Lower lobe of right lung (tissue), 2 donors: Measurements from ENCODE around the gene LPO. TPM values are rescaled to one million over a fixed set of nuclear protein-coding genes. Genes with fewer than 3 reads are reported as not detected.
A peak's percentile ranks its signal among the peaks of the same experiment; 100 is the strongest.

Source experiments
- ATAC-seq, 2 donors: fragments of 200-7000 bp; cut with Tn5 transposase; one replicate each; pipeline ENCODE4 v1.9.1; 2020 to 2022; ENCODE audit warnings: mild to moderate bottlenecking in 2 of 2, moderate library complexity in 2 of 2
- DNase-seq: peaks from one replicate; pipeline ENCODE4 v3.0.0-alpha.2; 2020
- H3K27ac ChIP-seq: fragments of 200-600 bp; one replicate; pipeline ENCODE4 v1.8.0; 2022
- H3K27me3 ChIP-seq: fragments of 200-600 bp; one replicate; pipeline ENCODE4 v1.8.0; 2022; ENCODE audit warnings: low read depth
- H3K36me3 ChIP-seq: fragments of 200-600 bp; one replicate; pipeline ENCODE4 v1.8.0; 2022; ENCODE audit warnings: mild to moderate bottlenecking
- H3K4me1 ChIP-seq: fragments of 200-600 bp; one replicate; pipeline ENCODE4 v1.8.0; 2022
- H3K4me3 ChIP-seq: fragments of 200-600 bp; one replicate; pipeline ENCODE4 v1.8.0; 2022; ENCODE audit warnings: mild to moderate bottlenecking
- H3K9me3 ChIP-seq: fragments of 200-600 bp; one replicate; pipeline ENCODE4 v1.8.0; 2022
- CTCF ChIP-seq: fragments of 200-600 bp; IDR thresholded peaks from one replicate; pipeline ENCODE4 v1.8.0; 2022; ENCODE audit warnings: antibody characterized with exemption, mild to moderate bottlenecking
- intact Hi-C: fragments of 100-400 bp; cut with DNase I; formaldehyde crosslinking; loops from one replicate; pipeline ENCODE4 v1.11.0; 2022
- total RNA-seq: library from RNA; stranded (reverse); fragmentation: NEBNext Ultra II Directional; extraction: Animal tissue kit (Norgen Biotek cat#: 25700); gene quantifications from one replicate; pipeline ENCODE4 v1.2.1, GENCODE V29; 2021
- donor health status: DM: no; HTN: yes; CAD: no; lungs with severe emphysema.

Gene LPO
- total RNA-seq, 1 donor from 2014 or later, result not detected

- intact Hi-C loops, result no loop called here
- peaks cover 31% of the 10 kb centered on the region for H3K36me3 ChIP-seq
- H3K9me3 ChIP-seq, result no peaks in the 10 kb centered on the region
- no peak for TF ChIP-seq CTCF
- ATAC-seq, result no peak
- DNase-seq, result no peak
- no peaks in the 10 kb centered on the region for H3K4me1 ChIP-seq
- no peaks in the 10 kb centered on the region for H3K27me3 ChIP-seq
- H3K27ac ChIP-seq, result no peak overlapping the region
- H3K4me3 ChIP-seq, result no peak overlapping the region
These were observed 32.4 kb upstream of the LPO start for GRCh38 chr17:58205936-58206335.

- intact Hi-C loops, result no loop called here
- H3K4me1 ChIP-seq, result no peaks in the 10 kb centered on the region
- H3K27ac ChIP-seq, result no peak overlapping the region
- TF ChIP-seq CTCF, result no peak
- H3K4me3 ChIP-seq, result no peak overlapping the region
- no peaks in the 10 kb centered on the region for H3K9me3 ChIP-seq
- ATAC-seq (no peak), DNase-seq (no peak)
- H3K27me3 ChIP-seq, result no peaks in the 10 kb centered on the region
- peaks cover 46% of the 10 kb centered on the region for H3K36me3 ChIP-seq
These were observed 30.9 kb upstream of the LPO start for GRCh38 chr17:58207451-58207850.

- peak in 1 of 2 donors; percentile 69 for ATAC-seq
- Histone ChIP-seq H3K9me3 (no peaks in the 10 kb centered on the region), H3K36me3 (peaks cover 55% of the 10 kb centered on the region), H3K27me3 (no peaks in the 10 kb centered on the region), H3K4me1 (no peaks in the 10 kb centered on the region), H3K4me3 (no peak overlapping the region), H3K27ac (peak overlapping the region; percentile 24)
- no peak for TF ChIP-seq CTCF
- intact Hi-C loops, result no loop called here
- DNase-seq, result no peak
These were observed 30.0 kb upstream of the LPO start for GRCh38 chr17:58208344-58208743.

- Histone ChIP-seq H3K4me3 (no peak overlapping the region), H3K27ac (no peak overlapping the region), H3K27me3 (no peaks in the 10 kb centered on the region), H3K9me3 (no peaks in the 10 kb centered on the region), H3K4me1 (no peaks in the 10 kb centered on the region), H3K36me3 (peaks cover 75% of the 10 kb centered on the region)
- intact Hi-C loops, result no loop called here
- no peak for ATAC-seq
- no peak for DNase-seq
- no peak for TF ChIP-seq CTCF
These were observed 27.5 kb upstream of the LPO start for GRCh38 chr17:58210922-58211321.

GRCh38 chr17:58215685-58216084, 22.7 kb upstream of the LPO start:
- no peak for TF ChIP-seq CTCF
- Histone ChIP-seq H3K4me3 (no peak overlapping the region), H3K4me1 (peaks cover 9% of the 10 kb centered on the region), H3K36me3 (peaks cover 59% of the 10 kb centered on the region), H3K27ac (no peak overlapping the region), H3K9me3 (no peaks in the 10 kb centered on the region), H3K27me3 (no peaks in the 10 kb centered on the region)
- DNase-seq, result no peak
- ATAC-seq, result no peak
- intact Hi-C loops, result no loop called here

- H3K27ac ChIP-seq, result no peak overlapping the region
- intact Hi-C loops, result no loop called here
- H3K27me3 ChIP-seq, result no peaks in the 10 kb centered on the region
- DNase-seq (no peak), ATAC-seq (no peak)
- no peaks in the 10 kb centered on the region for H3K9me3 ChIP-seq
- H3K4me1 ChIP-seq, result peaks cover 9% of the 10 kb centered on the region
- peaks cover 38% of the 10 kb centered on the region for H3K36me3 ChIP-seq
- H3K4me3 ChIP-seq, result no peak overlapping the region
- no peak for TF ChIP-seq CTCF
These were observed 20.6 kb upstream of the LPO start for GRCh38 chr17:58217766-58218165.
